Activated T-helper 1 cell treated with anti-CD3 and anti-CD28 coated beads, Interleukin-12 subunit alpha, Interleukin-12 subunit beta, Interleukin-2, Interleukin-4 antibody, amounts not matched to agents 30 ng/mL and 10 ng/mL and 1 ng/mL, durations not matched to agents 14 hours and 24 hours and 36 hours (primary cell): ENCODE measurements around the gene CHTF8. TPM values are rescaled to one million over a fixed set of nuclear protein-coding genes. Genes with fewer than 3 reads are reported as not detected.

Experiments
- DNase-seq: peaks from one replicate; pipeline ENCODE4 v3.0.0; 2021; ENCODE audit warnings: low spot score
- H3K27ac Mint-ChIP-seq: one replicate; pipeline ENCODE4 v1.8.0; 2021; ENCODE audit warnings: mild to moderate bottlenecking, mixed read lengths
- H3K27me3 Mint-ChIP-seq: one replicate; pipeline ENCODE4 v1.8.0; 2022; ENCODE audit warnings: mild to moderate bottlenecking, moderate library complexity, mixed read lengths; ENCODE audit not compliant: insufficient read depth
- H3K36me3 Mint-ChIP-seq: one replicate; pipeline ENCODE4 v1.8.0; 2021; ENCODE audit warnings: low read depth, mixed read lengths
- H3K4me1 Mint-ChIP-seq: one replicate; pipeline ENCODE4 v1.8.0; 2021; ENCODE audit warnings: low read depth, mixed read lengths
- H3K4me3 Mint-ChIP-seq: one replicate; pipeline ENCODE4 v1.8.0; 2021; ENCODE audit warnings: mild to moderate bottlenecking, moderate library complexity, mixed read lengths
- H3K9me3 Mint-ChIP-seq: one replicate; pipeline ENCODE4 v1.8.0; 2021; ENCODE audit warnings: mixed read lengths
- intact Hi-C: fragments of 100-400 bp; cut with micrococcal nuclease; formaldehyde crosslinking; loops from one replicate; pipeline ENCODE4 v1.15.1; 2024
- total RNA-seq: library from RNA; stranded (reverse); gene quantifications from 2 replicates; pipeline ENCODE4 v1.2.3, GENCODE V29; 2022

Gene CHTF8
- total RNA-seq, result 134 and 143 TPM in 2 replicates

GRCh38 chr16:69132424-69133252 lies at the start of gene CHTF8, which contains the start of gene UTP4:
Gene CHTF8, minus strand, starts transcription at chr16:69132588. Its CDS starts 11,130 bp downstream, at chr16:69121458.
Gene UTP4, plus strand, starts transcription at chr16:69132649. Its CDS starts 811 bp downstream, at chr16:69133460.
- Mint-ChIP-seq H3K27ac (peak within 1 kb of the TSS; percentile 92), H3K27me3 (no peaks in the 10 kb centered on the region), H3K36me3 (peaks cover 25% of the 10 kb centered on the region), H3K9me3 (no peaks in the 10 kb centered on the region), H3K4me3 (peak within 1 kb of the TSS; percentile 97), H3K4me1 (peaks cover 49% of the 10 kb centered on the region)
- DNase-seq, result peak; percentile 88
- intact Hi-C loops, result loop anchor here (1.0 to 2.0 kb wide), 6 partner anchors 34 to 604 kb away; partner anchors contain the start of genes COG8, NIP7, SNTB2 and TANGO6

GRCh38 chr16:69180011-69180338 lies 47.6 kb upstream of the CHTF8 start:
- H3K27ac Mint-ChIP-seq, result no peak overlapping the region
- H3K4me1 Mint-ChIP-seq, result peaks cover 25% of the 10 kb centered on the region
- H3K9me3 Mint-ChIP-seq, result no peaks in the 10 kb centered on the region
- H3K27me3 Mint-ChIP-seq, result no peaks in the 10 kb centered on the region
- peaks cover 11% of the 10 kb centered on the region for H3K36me3 Mint-ChIP-seq
- no peak for DNase-seq
- no peak overlapping the region for H3K4me3 Mint-ChIP-seq
- intact Hi-C loops, result loop anchor here (10.0 kb wide), 1 partner anchor 895 kb away; no protein-coding TSS in a partner anchor

- no peaks in the 10 kb centered on the region for H3K27me3 Mint-ChIP-seq
- peaks cover 8% of the 10 kb centered on the region for H3K36me3 Mint-ChIP-seq
- H3K4me1 Mint-ChIP-seq, result peaks cover 20% of the 10 kb centered on the region
- DNase-seq, result no peak
- no peak overlapping the region for H3K4me3 Mint-ChIP-seq
- H3K9me3 Mint-ChIP-seq, result no peaks in the 10 kb centered on the region
- intact Hi-C loops, result loop anchor here (10.0 kb wide), 1 partner anchor 895 kb away; no protein-coding TSS in a partner anchor
- H3K27ac Mint-ChIP-seq, result peak overlapping the region; percentile 22
Measured at GRCh38 chr16:69179328-69180010, 47.1 kb upstream of the CHTF8 start.

GRCh38 chr16:69176033-69176800 lies 43.8 kb upstream of the CHTF8 start:
- Mint-ChIP-seq H3K4me3 (no peak overlapping the region), H3K36me3 (peaks cover 14% of the 10 kb centered on the region), H3K27me3 (no peaks in the 10 kb centered on the region), H3K27ac (no peak overlapping the region), H3K9me3 (no peaks in the 10 kb centered on the region), H3K4me1 (peaks cover 22% of the 10 kb centered on the region)
- no peak for DNase-seq
- intact Hi-C loops, result no loop called here

- Mint-ChIP-seq H3K27ac (no peak overlapping the region), H3K36me3 (peaks cover 43% of the 10 kb centered on the region), H3K4me3 (no peak overlapping the region), H3K27me3 (no peaks in the 10 kb centered on the region), H3K4me1 (peaks cover 47% of the 10 kb centered on the region), H3K9me3 (no peaks in the 10 kb centered on the region)
- intact Hi-C loops, result no loop called here
- DNase-seq, result no peak
Measured at GRCh38 chr16:69171325-69172084, 39.1 kb upstream of the CHTF8 start.

- H3K9me3 Mint-ChIP-seq, result no peaks in the 10 kb centered on the region
- no peaks in the 10 kb centered on the region for H3K27me3 Mint-ChIP-seq
- peak overlapping the region; percentile 55 for H3K4me3 Mint-ChIP-seq
- H3K4me1 Mint-ChIP-seq, result peaks cover 62% of the 10 kb centered on the region
- peak overlapping the region; percentile 2 for H3K27ac Mint-ChIP-seq
- intact Hi-C loops, result loop anchor here (5.0 to 10.0 kb wide), 2 partner anchors 118 to 395 kb away; partner anchors contain the start of gene NFAT5
- no peak for DNase-seq
- H3K36me3 Mint-ChIP-seq, result peaks cover 54% of the 10 kb centered on the region
Measured at GRCh38 chr16:69169607-69170352, 37.4 kb upstream of the CHTF8 start.

GRCh38 chr16:69169051-69169450 lies 36.7 kb upstream of the CHTF8 start:
- H3K36me3 Mint-ChIP-seq, result peaks cover 56% of the 10 kb centered on the region
- intact Hi-C loops, result loop anchor here (5.0 to 10.0 kb wide), 2 partner anchors 118 to 396 kb away; partner anchors contain the start of gene NFAT5
- no peaks in the 10 kb centered on the region for H3K27me3 Mint-ChIP-seq
- peaks cover 62% of the 10 kb centered on the region for H3K4me1 Mint-ChIP-seq
- H3K4me3 Mint-ChIP-seq, result no peak overlapping the region
- H3K9me3 Mint-ChIP-seq, result no peaks in the 10 kb centered on the region
- no peak for DNase-seq
- no peak overlapping the region for H3K27ac Mint-ChIP-seq

GRCh38 chr16:69166946-69167930 lies 34.9 kb upstream of the CHTF8 start:
- intact Hi-C loops, result loop anchor here (1.0 to 10.0 kb wide), 8 partner anchors 19 to 411 kb away; partner anchors contain the start of genes CHTF8, COG8, NFAT5 and NIP7
- H3K36me3 Mint-ChIP-seq, result peaks cover 63% of the 10 kb centered on the region
- no peaks in the 10 kb centered on the region for H3K27me3 Mint-ChIP-seq
- no peak for DNase-seq
- H3K4me3 Mint-ChIP-seq, result peak overlapping the region; percentile 69
- peaks cover 55% of the 10 kb centered on the region for H3K4me1 Mint-ChIP-seq
- peak overlapping the region; percentile 89 for H3K27ac Mint-ChIP-seq
- H3K9me3 Mint-ChIP-seq, result no peaks in the 10 kb centered on the region

GRCh38 chr16:69166221-69166833 lies 33.9 kb upstream of the CHTF8 start:
- H3K36me3 Mint-ChIP-seq, result peaks cover 66% of the 10 kb centered on the region
- peak overlapping the region; percentile 89 for H3K27ac Mint-ChIP-seq
- intact Hi-C loops, result loop anchor here (1.0 to 10.0 kb wide), 8 partner anchors 20 to 410 kb away; partner anchors contain the start of genes CHTF8, COG8, NFAT5 and NIP7
- peak; percentile 46 for DNase-seq
- peaks cover 49% of the 10 kb centered on the region for H3K4me1 Mint-ChIP-seq
- H3K9me3 Mint-ChIP-seq, result no peaks in the 10 kb centered on the region
- H3K4me3 Mint-ChIP-seq, result peak overlapping the region; percentile 69
- H3K27me3 Mint-ChIP-seq, result no peaks in the 10 kb centered on the region

GRCh38 chr16:69165584-69165983 lies 33.2 kb upstream of the CHTF8 start:
- intact Hi-C loops, result loop anchor here (5.0 to 10.0 kb wide), 2 partner anchors 122 to 399 kb away; partner anchors contain the start of gene NFAT5
- H3K27ac Mint-ChIP-seq, result peak overlapping the region; percentile 89
- peak overlapping the region; percentile 40 for H3K4me3 Mint-ChIP-seq
- DNase-seq, result no peak
- peaks cover 70% of the 10 kb centered on the region for H3K36me3 Mint-ChIP-seq
- no peaks in the 10 kb centered on the region for H3K27me3 Mint-ChIP-seq
- H3K4me1 Mint-ChIP-seq, result peaks cover 42% of the 10 kb centered on the region
- no peaks in the 10 kb centered on the region for H3K9me3 Mint-ChIP-seq
